GM12801 (cell line): ENCODE results near the gene TMEM213.

Source experiments
- CTCF ChIP-seq: IDR thresholded peaks from one replicate; pipeline ENCODE4 v1.5.1; 2011; ENCODE audit warnings: control low read depth; ENCODE audit not compliant: insufficient read length; ENCODE audit errors: extremely low read depth

Gene TMEM213

GRCh38 chr7:138887085-138887710 lies 89.4 kb downstream of the TMEM213 start:
- no peak for TF ChIP-seq CTCF
